Esophagus squamous epithelium (tissue), 4 donors: ENCODE measurements around the gene FERMT3.

ENCODE experiments used
- CTCF ChIP-seq, 6 experiments: fragments of 450-650 bp in 4 of 6; fragments of 200-600 bp in 2 of 6; sonication (generic) in 2 of 6; IDR thresholded peaks; one replicate each; pipeline ENCODE4 v1.5.1; 2016 to 2019; ENCODE audit warnings: antibody characterized with exemption in 6 of 6, mild to moderate bottlenecking in 4 of 6, moderate library complexity in 4 of 6
- POLR2A ChIP-seq, 4 donors: fragments of 450-650 bp; IDR thresholded peaks; one replicate each; pipeline ENCODE4 v1.6.1; 2017; ENCODE audit warnings: antibody characterized with exemption in 4 of 4, mild to moderate bottlenecking in 4 of 4, moderate library complexity in 3 of 4

- no peak for TF ChIP-seq POLR2A (IDR thresholded peaks at IDR 0.05)
- TF ChIP-seq CTCF (IDR thresholded peaks at IDR 0.05) = peak; percentile 66 to 87 (median 73)
Observed at GRCh38 chr11:64204464-64204989, 2.0 kb upstream of the FERMT3 start.
